CD4-positive, alpha-beta T cell treated with Interleukin-17A for 4 hours (primary cell): ENCODE measurements around the gene TMEM86B.
A peak's percentile ranks its signal among the peaks of the same experiment; 100 is the strongest.

ENCODE experiments used
- DNase-seq: peaks from one replicate; pipeline ENCODE4 v3.0.0-alpha.2; 2020; ENCODE audit warnings: mixed read lengths

The TMEM86B gene

DNA sequence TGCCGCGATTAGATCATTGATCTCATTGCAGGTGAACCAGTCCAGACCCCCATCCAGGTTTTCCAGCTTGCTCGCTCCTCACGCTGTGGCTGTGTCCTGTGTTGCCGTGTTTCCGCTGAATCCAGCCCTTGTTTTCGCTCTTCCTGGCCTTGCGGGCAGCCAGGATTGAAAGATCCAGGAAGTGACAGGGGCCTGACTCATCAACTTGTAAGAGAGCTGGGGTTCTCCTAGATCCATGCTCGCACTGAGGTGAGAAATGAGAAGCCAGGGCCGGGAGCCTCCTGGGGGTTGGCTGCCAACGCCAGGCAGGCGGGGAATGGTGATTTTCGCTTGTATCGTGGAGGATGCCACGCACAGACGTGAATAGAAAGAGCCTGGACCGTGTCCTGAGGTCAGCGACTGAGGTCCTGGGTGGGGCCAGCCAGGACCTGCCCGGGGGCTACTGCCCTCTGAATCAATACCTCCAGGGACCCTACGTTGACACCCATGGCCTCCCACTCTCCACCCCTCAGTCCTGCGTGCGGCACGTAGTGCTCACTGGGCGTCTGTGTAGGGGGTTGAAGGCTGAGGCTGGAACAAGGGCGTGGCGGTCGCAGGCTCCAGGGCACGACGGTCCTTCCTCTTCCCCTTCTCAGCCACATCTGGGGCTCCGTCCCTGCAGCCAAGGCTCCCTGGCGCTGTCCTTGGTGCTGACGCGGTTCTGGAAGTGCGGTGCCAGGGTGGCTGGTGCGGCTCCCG lies 11.9 kb downstream of the TMEM86B start:
- peak; percentile 61 for DNase-seq

DNA sequence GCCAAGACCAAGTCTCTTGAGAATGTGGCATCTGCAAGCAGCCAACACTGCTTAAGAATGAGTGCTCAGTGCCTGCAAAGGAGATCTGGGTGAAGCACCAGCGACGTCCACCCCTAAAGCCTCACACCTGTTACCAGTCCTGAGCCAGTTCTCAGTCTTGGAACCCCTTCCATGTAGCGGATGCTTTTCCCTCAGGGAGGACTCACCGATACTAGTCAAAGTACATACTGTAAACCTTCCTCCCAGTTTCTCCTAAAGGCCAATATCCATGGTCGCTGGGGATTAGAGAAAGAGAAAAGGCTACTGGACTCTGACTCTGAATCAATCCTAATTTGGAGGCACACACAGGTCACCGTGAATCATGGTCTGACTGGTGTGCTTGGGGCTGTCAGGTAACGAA lies 15.0 kb downstream of the TMEM86B start:
- DNase-seq = no peak

DNA sequence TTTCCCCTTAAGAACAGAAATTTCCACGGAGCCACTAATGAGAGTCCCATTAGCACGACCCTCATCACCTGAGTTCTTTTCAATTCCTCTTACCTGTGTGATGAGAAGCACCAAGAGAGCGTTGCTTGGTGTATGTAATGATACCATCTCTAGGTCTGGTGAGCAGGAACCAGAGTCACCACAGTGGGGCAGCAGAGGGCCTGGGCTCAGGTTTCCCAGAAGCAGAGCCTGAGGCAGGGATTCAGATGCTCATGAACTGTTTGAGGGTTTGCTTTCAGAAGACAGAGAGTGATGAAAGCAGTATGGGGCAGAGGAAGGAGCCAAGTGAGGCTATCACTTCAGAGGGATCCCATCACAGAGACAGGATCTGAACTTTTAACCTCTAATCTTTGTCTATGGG lies 16.1 kb downstream of the TMEM86B start:
- peak; percentile 55 for DNase-seq

DNA sequence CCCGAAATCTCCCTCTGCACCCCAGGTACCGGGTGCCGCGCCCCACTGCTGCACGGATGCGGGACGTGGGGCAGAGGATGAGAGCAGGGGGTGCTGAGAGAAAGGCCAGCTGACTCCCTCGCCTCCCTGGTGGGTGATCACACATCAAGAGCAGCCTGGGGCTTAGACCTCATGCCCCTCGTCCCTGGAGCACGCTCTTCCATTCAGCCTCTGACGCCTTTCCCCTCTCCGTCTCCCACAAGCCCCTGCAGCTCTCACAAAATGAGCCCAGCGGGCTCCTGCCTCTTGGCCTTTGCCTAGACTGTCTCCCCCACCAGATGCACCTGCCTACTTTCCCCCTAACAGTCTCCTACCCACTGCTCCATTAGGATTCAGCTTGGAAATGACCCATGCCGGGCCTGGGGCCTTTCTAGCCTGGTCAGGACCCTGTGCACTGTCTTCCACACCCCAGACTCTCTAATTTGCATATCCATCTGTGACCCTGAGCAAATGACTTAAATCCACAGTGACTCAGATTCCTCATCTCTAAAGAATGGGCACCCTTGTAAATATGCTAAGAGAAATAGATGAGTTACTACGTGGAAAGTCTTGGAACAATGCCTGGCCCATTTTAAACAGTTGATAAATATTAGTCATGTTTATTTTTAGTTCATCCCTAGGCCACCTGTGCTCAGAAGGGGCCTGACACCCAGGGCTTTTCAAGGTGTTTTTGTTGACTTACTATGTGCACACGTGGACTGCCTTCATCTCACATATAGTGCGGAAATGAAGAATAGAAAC lies 18.7 kb downstream of the TMEM86B start:
- DNase-seq = no peak

DNA sequence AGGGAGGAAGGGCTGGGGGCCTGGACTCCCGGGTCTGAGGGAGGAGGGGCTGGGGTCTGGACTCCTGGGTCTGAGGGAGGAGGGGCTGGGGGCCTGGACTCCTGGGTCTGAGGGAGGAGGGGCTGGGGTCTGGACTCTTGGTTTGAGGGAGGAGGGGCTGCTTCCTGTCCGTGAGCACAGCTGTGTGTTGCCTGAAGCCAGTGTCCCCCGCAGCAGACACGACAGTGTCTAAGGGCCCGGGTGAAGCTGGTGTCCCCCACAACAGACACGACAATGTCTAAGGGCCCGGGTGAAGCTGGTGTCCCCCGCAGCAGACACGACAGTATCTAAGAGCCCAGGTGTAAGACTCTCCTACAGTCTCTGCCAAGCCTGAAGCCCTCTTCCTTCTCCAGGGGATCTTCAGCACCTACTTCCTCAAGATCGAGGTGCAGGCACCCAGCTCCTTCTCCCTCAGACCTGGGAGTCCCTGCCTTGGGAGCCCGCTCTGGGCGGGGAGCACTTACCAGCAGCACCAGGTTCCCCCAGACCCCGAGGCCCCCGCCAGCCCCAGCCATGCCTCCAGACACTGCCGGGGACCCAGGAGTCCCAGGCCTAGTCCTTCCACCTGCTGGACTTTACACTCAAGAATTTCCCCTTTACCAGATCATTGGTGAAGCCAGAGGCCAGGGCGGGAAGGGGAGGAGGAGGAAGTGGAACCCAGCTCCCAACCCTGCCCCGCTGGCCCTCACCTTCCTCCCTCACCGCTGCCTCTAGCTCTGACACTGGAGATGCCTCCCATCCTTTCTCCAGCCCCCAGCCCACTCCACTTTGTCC lies 19.5 kb downstream of the TMEM86B start, which contains the start of gene PTPRH:
Gene PTPRH (minus strand): TSS at position 622 of the 813 bp plus-strand sequence. CDS start 68 bp downstream, at position 554.
- no peak for DNase-seq

DNA sequence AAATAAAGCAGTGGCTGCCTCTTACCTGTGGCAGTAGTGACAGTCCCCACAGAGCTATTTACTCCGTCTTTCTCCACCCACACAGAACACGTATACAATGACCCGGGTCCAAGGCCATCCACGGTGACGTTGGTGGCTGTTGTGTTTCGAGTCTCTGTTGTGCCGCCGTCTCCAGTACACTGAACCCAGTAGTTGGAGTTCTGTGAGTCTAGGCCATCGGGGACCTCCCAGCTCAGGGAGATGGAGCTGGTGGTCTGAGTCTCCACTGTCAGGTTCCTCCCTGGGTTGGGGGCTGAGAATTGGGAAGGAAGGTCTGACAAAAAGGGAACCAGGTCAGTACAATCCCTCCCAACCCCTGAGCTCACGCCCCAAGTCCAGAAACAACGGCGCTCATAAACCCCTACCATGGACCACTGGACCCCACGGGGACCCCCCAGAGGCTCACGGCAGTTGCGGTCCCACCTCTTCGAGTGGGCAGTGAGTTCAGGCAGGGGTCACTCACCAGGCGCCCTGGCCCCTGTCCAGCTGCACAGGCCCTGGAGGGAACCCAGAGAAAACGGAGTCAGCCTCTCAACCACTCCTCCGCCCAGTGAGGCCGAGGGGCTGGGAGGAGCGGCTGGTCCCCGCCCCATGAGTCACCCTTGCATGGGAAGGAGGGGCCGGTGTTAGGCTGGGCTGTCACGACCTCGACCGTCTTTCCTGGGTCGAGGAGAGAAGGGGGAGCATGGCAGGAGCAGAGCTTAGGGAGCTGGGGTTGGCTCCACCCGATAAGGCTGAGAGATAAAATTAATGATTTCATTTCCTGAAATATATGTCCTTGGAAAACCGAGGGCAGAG lies 21.7 kb downstream of the TMEM86B start:
- DNase-seq = peak; percentile 23

DNA sequence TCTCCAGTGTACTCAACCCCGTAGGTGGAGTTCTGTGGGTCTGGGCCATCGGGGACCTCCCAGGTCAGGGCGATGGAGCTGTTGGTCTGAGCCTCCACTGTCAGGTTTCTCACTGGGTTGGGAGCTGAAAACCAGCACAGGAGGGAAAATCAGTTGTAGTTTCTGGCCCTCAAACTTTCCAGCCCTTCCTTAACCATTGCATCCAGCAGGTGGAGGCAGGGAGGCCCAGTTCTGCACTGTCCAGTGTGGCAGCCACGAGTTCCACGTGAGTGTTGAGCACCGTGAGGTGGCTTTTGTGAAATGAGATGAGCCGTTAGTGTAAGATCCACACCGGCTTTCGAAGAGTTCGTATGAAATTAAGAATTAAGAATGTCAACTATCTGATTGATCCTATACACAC lies 26.4 kb downstream of the TMEM86B start:
- DNase-seq = peak; percentile 37

DNA sequence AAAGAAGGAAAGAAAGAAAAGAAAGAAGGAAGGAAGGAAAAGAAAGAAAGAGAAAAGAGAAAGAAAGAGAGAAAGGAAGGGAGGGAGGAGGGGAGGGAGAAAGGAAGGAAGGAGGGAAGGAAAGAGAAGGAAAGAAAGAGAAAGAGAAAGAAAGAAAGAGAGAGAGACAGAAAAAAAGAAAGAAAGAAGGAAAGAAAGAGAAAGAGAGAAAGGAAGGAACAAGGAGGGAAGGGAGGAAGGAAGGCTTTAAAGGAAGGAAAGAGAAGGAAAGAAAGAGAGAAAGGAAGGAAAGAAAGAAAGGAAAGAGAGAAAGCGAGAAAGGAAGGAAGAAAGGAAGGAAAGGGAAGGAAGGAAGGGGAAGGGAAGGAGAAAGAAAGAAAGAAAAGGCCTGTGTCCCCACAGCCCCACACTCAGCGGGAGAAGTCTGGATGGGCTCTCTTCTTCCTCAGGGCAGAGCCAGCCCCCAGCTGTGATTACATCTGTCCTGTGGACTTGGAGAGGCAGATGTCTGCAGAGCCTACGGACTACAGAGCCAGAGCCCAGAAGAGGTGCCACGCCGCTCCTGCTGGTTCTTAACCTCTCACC lies 28.9 kb downstream of the TMEM86B start:
- DNase-seq = no peak

DNA sequence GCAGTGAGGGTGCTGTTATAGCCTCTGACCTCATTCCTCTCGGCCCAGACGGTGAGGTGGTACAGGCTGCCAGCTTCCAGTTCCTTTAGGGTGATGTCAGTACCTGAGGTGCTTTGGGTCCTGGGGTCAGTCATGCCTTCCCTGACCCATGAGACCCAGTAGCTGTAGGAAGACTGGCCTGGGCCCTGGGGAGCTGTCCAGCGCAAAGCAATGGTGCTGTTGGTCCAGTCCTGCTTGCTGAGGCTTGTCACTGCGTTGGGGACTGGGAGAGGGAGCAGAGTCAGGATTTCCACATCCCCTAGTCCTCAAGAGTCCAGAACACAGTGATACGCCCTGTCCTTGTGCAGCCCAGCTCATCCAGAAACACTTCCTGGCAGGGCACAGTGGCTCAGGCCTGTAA lies 29.9 kb downstream of the TMEM86B start:
- no peak for DNase-seq

DNA sequence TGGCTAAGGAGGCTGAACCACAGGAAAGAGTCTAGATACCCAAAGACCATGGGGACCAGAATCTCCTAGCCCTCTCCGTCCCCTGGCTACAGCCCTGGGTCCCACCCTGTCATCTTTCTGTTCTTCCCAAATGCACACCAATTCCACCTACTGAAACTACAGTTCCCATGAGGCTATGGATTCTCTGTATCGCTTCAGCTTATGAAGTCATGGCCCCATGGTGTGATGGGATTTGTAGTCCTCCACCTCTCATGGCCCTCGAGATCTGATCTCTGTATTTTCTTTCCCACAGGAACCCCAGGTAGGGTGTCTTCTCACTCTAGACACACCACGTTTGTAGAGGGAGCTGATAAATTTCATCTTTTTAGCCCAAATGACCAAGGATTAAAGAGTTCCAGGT lies 31.0 kb downstream of the TMEM86B start:
- no peak for DNase-seq

DNA sequence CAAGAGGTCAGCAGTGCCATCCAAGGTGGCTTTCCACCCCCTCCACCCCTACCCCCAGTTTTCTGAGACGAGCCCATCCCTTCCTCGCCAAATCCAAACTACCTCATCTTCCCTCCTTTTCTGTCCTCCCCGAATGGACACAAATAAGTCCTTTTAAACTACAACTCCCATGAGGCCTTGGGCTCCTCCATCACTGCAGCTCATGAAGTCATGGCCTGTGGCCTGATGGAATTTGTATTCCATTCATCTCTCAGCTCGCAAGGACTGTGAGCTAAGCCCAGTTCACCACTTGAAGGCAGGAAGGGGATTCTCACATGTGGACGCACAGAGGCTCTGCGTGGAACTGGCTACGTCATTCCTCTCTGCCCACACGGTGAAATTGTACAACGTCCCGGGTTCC lies 31.8 kb downstream of the TMEM86B start:
- no peak for DNase-seq

DNA sequence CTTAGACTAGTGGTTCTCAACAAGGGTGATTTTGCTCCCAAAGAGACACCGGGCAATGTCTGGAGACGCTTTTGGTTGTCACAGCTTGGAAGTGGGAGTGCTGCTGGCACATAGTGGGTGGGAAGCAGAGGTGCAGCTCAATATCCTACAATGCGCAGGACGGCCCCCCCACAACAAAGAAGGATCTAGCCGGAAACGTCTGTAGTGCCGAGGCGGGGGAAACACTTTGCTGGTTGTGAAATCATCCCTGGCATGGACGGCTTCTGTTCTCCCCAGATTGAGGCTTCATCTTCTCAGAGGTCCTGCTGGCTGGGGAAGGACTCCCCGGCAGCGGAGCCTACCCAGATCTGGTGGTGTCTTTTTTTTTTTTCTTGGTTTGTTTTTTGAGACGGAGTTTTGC lies 35.1 kb downstream of the TMEM86B start:
- no peak for DNase-seq

DNA sequence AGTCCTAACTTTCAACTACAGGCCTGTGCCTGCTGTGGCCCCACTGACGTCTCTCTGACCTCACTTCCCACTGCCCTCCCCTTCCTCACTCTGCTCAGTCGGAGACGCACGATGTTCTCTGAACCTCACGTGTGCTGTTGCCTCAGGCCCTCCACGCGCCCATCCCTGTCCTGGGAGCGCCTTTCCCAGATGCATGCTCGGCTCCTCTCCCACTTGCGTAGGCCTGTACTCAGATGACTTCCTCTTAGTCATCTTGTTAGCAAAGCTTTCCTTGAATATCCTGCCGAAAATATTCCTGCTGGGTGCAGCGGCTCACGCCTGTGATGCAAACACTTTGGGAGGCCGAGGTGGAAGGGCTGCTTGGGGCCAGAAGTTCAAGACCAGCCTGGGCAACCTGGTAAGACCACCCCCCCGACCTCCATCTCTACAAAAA lies 39.1 kb downstream of the TMEM86B start:
- DNase-seq = no peak

DNA sequence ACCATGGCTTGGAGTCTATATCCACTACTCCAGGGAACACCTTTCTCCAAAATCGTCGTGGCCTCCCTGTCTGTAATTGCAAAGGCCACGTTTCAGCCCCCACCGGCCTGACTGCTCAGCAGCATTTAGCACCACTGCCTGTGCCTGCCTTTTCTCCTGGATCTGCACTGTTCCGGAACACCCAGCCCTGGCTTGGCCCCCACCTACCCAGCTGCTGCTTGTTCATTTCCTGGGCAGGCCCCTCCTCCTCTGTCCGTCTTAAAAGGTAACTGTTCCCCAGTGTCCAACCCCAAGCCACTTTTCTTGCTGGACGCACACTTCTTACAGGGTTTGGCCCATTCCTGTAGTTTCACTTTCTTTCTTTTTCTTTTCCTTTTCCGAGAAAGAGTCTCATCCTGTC lies 39.9 kb downstream of the TMEM86B start:
- no peak for DNase-seq

DNA sequence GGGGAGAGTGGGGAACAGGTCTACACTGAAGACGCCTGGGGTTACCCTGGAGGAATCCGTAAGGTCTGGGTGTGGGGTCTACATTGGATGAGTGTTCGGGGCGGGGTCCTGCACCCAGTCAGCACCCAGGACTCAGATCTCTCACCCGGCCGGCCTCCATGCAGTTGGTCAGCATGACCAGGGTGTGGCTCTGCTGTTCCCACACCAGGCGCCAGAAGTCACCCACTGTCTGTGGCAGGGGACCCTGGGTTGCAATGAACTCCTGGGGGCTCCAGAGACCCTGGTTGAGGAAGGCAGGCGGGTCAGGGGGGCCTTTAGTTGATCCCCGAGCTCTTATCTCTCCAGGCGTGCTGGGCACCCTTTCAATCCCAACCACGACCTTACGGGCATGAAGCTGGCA lies 42.5 kb downstream of the TMEM86B start:
- DNase-seq = no peak

DNA sequence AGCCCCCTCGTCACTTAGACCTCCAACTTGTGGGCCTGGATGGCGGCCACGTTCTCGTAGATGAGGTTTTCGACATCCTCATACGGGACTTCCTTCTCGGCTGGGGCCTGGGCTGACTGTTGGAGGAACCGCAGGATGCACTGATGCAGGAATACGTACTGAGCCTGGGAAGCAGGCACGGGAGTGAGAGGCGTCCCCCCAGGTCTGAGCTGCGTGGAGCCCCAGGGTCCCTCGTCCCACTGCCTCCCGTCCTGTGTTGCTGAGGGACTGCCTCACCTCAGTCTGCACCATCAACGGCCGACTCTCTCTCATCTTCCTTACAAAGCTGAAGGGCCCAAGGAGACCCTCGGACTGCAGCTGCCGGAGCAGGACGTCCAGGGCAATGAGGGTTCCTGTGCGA lies 46.8 kb downstream of the TMEM86B start:
- DNase-seq = no peak

DNA sequence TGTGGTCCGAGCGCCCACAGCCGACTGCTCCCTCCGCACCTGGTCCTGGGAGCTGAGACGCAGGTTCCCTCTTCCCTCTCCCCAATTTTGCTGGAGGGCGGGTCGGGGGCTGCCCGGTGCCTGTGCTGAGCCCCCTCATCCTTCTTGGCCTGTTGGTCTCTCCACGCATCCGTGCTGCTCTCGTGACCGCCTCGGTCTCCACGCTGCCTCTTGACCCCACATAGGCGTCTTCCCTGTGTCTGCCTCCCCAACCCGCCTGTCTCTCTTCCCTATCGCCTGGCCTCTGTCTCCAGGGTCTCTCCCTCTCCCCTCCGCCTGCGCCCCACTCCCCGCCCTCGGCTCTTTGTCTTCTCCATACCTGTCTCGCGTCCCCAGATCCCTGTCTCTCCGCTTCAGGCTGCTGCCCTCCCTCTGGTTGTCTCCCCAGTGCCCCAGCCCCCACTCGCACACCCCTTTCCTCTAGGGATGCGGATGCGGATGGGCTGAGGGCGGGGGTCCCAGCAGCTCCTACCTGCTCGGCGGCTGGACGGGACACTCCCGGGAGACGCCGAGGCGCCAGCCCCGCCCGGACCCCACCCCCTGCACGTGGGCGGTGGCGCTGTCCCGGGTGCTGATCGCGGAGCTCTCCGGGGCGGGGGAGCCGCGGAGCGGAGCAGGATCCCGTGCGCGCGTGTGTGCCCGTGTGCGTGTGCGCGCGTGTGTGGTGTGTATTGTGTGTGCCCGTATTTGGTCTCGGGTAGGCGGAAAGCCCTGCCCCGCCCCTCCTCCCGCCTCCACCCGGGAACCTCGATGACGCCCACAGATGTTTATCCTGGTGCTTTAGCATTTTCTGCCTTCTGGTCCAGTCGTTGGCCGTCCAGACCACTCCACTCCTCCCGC lies 48.7 kb downstream of the TMEM86B start, which contains the start of gene SYT5:
Gene SYT5 (minus strand): TSS at position 684 of the 879 bp plus-strand sequence. CDS start 1,248 bp downstream, outside the sequence.
- DNase-seq = peak; percentile 70

DNA sequence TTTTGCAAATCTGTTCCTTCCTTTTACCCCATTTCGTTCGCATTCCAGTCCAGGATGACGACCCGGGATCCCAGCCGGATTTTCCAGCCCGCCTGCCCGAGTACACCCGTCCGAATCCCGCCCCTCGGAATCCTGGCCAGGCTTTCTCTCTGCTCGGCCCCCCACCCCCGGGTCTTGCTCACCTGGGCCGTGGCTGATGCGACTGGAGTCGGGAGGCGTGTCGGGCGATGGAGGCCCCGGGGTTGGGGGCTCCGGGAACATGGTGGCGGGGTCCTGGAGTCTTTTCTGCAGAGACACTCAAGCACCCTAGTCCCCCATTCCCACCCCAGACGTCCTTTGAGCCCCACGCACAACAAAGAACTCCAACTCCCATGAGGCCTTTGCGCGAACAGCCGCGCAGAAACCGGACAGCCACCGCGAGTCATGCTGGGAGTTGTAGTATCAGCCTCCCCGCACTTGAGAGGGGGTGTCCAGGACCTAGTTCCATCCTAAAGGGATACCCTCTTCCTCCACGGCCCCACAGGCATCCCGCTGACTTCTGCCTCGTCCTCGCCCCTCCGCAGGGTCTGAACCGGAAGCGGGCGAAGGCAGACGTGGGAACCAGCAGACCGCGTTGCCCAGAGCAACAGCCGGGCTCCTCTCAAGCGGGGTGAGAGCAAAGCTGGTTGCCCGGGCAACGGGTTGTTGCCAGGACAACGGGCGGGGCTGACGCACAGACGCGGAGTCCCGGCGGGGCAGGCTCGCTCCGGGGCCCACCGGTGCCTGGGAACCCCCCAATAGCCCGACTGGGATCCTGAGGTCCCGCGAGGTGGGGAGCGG lies 49.6 kb downstream of the TMEM86B start:
- DNase-seq = peak; percentile 86
